CMK (cell line): ENCODE measurements around the gene RHOBTB1.
"Not testable (repeated sequence)": the region's sequence is repeated elsewhere in the genome, so short reads cannot be mapped to it uniquely, and the experiment has no call there.

Experiments
- DNase-seq: peaks from one replicate; pipeline ENCODE4 v3.0.0-alpha.2; 2010; ENCODE audit warnings: low read depth

Gene RHOBTB1

GRCh38 chr10:60906825-60907224 is 37.2 kb downstream of the RHOBTB1 start:
- not testable (repeated sequence) for DNase-seq

- DNase-seq, result no peak
Measured at GRCh38 chr10:60906411-60906810, 37.6 kb downstream of the RHOBTB1 start.

GRCh38 chr10:60905580-60905979 is 38.4 kb downstream of the RHOBTB1 start:
- no peak for DNase-seq

- no peak for DNase-seq
Measured at GRCh38 chr10:60903096-60903495, 40.9 kb downstream of the RHOBTB1 start.

- no peak for DNase-seq
Measured at GRCh38 chr10:60901561-60902235, 42.3 kb downstream of the RHOBTB1 start.

- no peak for DNase-seq
Measured at GRCh38 chr10:60899266-60899665, 44.7 kb downstream of the RHOBTB1 start.

GRCh38 chr10:60898321-60898720 is 45.7 kb downstream of the RHOBTB1 start:
- DNase-seq, result no peak

GRCh38 chr10:60896810-60897209 is 47.2 kb downstream of the RHOBTB1 start:
- no peak for DNase-seq

- DNase-seq, result no peak
Measured at GRCh38 chr10:60896033-60896432, 48.0 kb downstream of the RHOBTB1 start.

- no peak for DNase-seq
Measured at GRCh38 chr10:60894786-60895185, 49.2 kb downstream of the RHOBTB1 start.

- DNase-seq, result no peak
Measured at GRCh38 chr10:60893231-60893630, 50.8 kb downstream of the RHOBTB1 start.

GRCh38 chr10:60892571-60892970 is 51.4 kb downstream of the RHOBTB1 start:
- DNase-seq, result no peak

- no peak for DNase-seq
Measured at GRCh38 chr10:60890811-60891210, 53.2 kb downstream of the RHOBTB1 start.

- no peak for DNase-seq
Measured at GRCh38 chr10:60883187-60883586, 60.8 kb downstream of the RHOBTB1 start.

GRCh38 chr10:60878224-60878623 is 65.8 kb downstream of the RHOBTB1 start:
- DNase-seq, result no peak

- no peak for DNase-seq
Measured at GRCh38 chr10:60877777-60878120, 66.2 kb downstream of the RHOBTB1 start.

- no peak for DNase-seq
Measured at GRCh38 chr10:60877061-60877776, 66.8 kb downstream of the RHOBTB1 start.

- no peak for DNase-seq
Measured at GRCh38 chr10:60873758-60874157, 70.2 kb downstream of the RHOBTB1 start.

- DNase-seq, result no peak
Measured at GRCh38 chr10:60872451-60872850, 71.5 kb downstream of the RHOBTB1 start.

GRCh38 chr10:60871215-60871614 is 72.8 kb downstream of the RHOBTB1 start:
- no peak for DNase-seq

GRCh38 chr10:60870803-60871202 is 73.2 kb downstream of the RHOBTB1 start:
- no peak for DNase-seq

GRCh38 chr10:60870416-60870728 is 73.6 kb downstream of the RHOBTB1 start:
- DNase-seq, result no peak

- no peak for DNase-seq
Measured at GRCh38 chr10:60869652-60870415, 74.2 kb downstream of the RHOBTB1 start.
